Sigmoid colon (tissue), 7 donors: ENCODE results near the gene NELFB. TPM values are rescaled to one million over a fixed set of nuclear protein-coding genes. Genes with fewer than 3 reads are reported as not detected.
A peak's percentile ranks its signal among the peaks of the same experiment; 100 is the strongest.

Source experiments
- DNase-seq: peaks from one replicate; pipeline ENCODE4 v3.0.0-alpha.2; 2019
- H3K27ac ChIP-seq, 4 donors: fragments of 200-600 bp; sonication (generic); one replicate each; pipeline ENCODE4 v1.5.1; 2016 to 2019; ENCODE audit warnings: mild to moderate bottlenecking in 1 of 4
- H3K27me3 ChIP-seq, 3 donors: fragments of 200-600 bp; sonication (generic); one replicate each; pipeline ENCODE4 v1.5.1; 2019; ENCODE audit warnings: mild to moderate bottlenecking in 1 of 3
- H3K36me3 ChIP-seq, 4 donors: fragments of 200-600 bp; sonication (generic); one replicate each; pipeline ENCODE4 v1.5.1; 2016 to 2019
- H3K4me1 ChIP-seq, 4 donors: fragments of 200-600 bp; sonication (generic); one replicate each; pipeline ENCODE4 v1.5.1; 2017 to 2019
- H3K4me3 ChIP-seq, 4 donors: fragments of 200-600 bp; sonication (generic); one replicate each; pipeline ENCODE4 v1.5.1; 2017 to 2019; ENCODE audit warnings: mild to moderate bottlenecking in 2 of 4, moderate library complexity in 1 of 4
- H3K9me3 ChIP-seq, 4 donors: fragments of 200-600 bp in 3 of 4; sonication (generic) in 3 of 4; one replicate each; pipeline versions ENCODE4 v1.5.1 to v1.6.1; 2013 to 2019
- EP300 ChIP-seq, 4 donors: sonication (generic); formaldehyde crosslinking; IDR thresholded peaks; one replicate each; pipeline ENCODE4 v1.6.1; 2017; ENCODE audit warnings: antibody characterized with exemption in 4 of 4
- POLR2A ChIP-seq, 2 donors: fragments of 450-650 bp; IDR thresholded peaks; one replicate each; pipeline ENCODE4 v1.6.1; 2016; ENCODE audit warnings: antibody characterized with exemption in 2 of 2, mild to moderate bottlenecking in 2 of 2, moderate library complexity in 2 of 2
- POLR2AphosphoS5 ChIP-seq, 4 donors: sonication (generic); formaldehyde crosslinking; IDR thresholded peaks; one replicate each; pipeline ENCODE4 v1.6.1; 2017; ENCODE audit warnings: antibody characterized with exemption in 4 of 4
- WGBS, 2 donors: extraction: QIAGEN DNeasy Blood & Tissue Kit; methylation state at CpG; one replicate each; pipeline ENCODE4 v1.1.7; 2013; 5-methylcytosine and 5-hydroxymethylcytosine counted together
- intact Hi-C: fragments of 100-400 bp; cut with DNase I; formaldehyde crosslinking; loops from one replicate; pipeline ENCODE4 v1.15.1; 2023
- polyA plus RNA-seq, 3 donors: library from polyadenylated mRNA; stranded (reverse); fragments of 200-250 nt; gene quantifications; one replicate each; pipeline ENCODE4 v1.2.3, GENCODE V29; 2013
- total RNA-seq, 4 donors: library from RNA; depleted of rRNA; stranded (reverse); fragments of >200 nt; gene quantifications; one replicate each; pipeline ENCODE4 v1.1.0, GENCODE V29; 2016
- TF ChIP-seq, protein P1 (sequence below), 4 experiments: fragments of 450-650 bp in 3 of 4; fragments of 200-600 bp in 1 of 4; IDR thresholded peaks; one replicate each; pipeline ENCODE4 v1.5.1; 2016 to 2019; ENCODE audit warnings: antibody characterized with exemption in 4 of 4, mild to moderate bottlenecking in 3 of 4, moderate library complexity in 2 of 4
- donor health status: healthy with polysubstance abuse.
- donor health status: Bipolar disorder and iron deficiency.
- donor health status: healthy.

NELFB gene
- total RNA-seq: 10 to 100 TPM; 24.7 to 36.5 (median 33.2) TPM
- 10 to 100 TPM; 41.6 to 70.5 (median 45.0) TPM for polyA plus RNA-seq

DNA sequence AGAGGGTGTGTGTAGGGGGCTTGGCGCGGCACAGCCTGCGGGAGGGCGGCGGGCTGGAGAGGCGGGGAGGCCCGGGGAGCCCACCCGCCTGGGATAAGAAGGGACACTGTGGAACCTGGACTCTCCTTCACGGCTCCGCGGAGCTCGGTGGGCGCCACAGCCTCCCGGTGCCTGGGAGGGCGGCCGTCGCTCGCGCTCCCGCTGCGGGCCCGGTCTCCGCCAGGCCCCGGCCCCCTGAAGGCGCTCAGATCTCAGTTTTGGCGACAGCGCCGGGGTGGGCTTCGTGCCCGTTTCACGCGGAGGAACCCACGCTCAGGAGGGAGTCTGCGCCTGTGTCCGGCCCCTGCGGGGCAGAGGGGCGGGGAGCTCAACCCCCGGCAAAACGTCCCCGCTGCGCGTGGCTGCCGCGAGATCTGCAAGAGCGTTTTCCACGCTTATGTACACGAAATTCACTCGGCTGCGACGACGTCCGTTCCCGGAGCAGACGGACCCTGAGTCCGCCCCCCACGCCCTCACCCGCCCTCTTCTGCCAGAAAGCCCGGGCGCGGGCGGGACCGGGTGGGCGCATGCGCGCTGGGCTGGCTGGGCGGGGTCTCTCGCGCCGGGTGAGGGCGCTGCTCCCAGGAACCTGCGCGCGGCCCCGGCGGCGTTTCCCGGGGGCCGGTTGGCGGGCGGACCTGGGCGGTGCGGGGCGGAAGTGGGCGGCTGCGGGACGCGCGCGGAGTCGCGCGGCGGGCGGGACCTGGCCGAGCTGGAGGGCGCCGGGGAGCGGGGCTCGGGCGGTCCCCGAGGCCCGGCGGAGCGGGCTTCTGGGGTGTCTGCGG is at the start of gene NELFB:
NELFB (plus strand) TSS at position 704 of the 824 bp plus-strand sequence.
- Histone ChIP-seq H3K9me3 (no peaks in the 10 kb centered on the region), H3K36me3 (peaks cover 0 to 31% (median 12%) of the 10 kb centered on the region in 4 donors), H3K4me1 (peaks cover 0 to 27% (median 26%) of the 10 kb centered on the region in 4 donors), H3K27me3 (peaks cover 0 to 10% (median 6%) of the 10 kb centered on the region in 3 donors), H3K27ac (peak within 1 kb of the TSS; percentile 83 to 88 (median 86)), H3K4me3 (peak within 1 kb of the TSS; percentile 81 to 95 (median 84))
- intact Hi-C loops: loop anchor here (2.0 to 5.0 kb wide), 2 partner anchors 14 to 48 kb away; partner anchors contain the start of genes NDOR1, TMEM203 and TUBB4B
- WGBS, 2 donors: 1 to 2% methylated on average over 105 of the region's 105 CpGs
- DNase-seq: peak; percentile 95
- TF ChIP-seq POLR2A (IDR thresholded peaks at IDR 0.05) (peak in 1 of 2 donors; percentile 48), EP300 (IDR thresholded peaks at IDR 0.05) (no peak), POLR2AphosphoS5 (IDR thresholded peaks at IDR 0.05) (peak; percentile 68 to 83 (median 77))
- TF ChIP-seq, protein P1, sequence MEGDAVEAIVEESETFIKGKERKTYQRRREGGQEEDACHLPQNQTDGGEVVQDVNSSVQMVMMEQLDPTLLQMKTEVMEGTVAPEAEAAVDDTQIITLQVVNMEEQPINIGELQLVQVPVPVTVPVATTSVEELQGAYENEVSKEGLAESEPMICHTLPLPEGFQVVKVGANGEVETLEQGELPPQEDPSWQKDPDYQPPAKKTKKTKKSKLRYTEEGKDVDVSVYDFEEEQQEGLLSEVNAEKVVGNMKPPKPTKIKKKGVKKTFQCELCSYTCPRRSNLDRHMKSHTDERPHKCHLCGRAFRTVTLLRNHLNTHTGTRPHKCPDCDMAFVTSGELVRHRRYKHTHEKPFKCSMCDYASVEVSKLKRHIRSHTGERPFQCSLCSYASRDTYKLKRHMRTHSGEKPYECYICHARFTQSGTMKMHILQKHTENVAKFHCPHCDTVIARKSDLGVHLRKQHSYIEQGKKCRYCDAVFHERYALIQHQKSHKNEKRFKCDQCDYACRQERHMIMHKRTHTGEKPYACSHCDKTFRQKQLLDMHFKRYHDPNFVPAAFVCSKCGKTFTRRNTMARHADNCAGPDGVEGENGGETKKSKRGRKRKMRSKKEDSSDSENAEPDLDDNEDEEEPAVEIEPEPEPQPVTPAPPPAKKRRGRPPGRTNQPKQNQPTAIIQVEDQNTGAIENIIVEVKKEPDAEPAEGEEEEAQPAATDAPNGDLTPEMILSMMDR (IDR thresholded peaks at IDR 0.05): no peak

- peak overlapping the region in 2 of 4 donors; percentile 93 to 99 for H3K4me3 ChIP-seq
- WGBS, 2 donors: 65 to 85% methylated on average over 7 of the region's 7 CpGs
- peaks cover 0 to 50% (median 48%) of the 10 kb centered on the region in 4 donors for H3K4me1 ChIP-seq
- H3K9me3 ChIP-seq: no peaks in the 10 kb centered on the region
- intact Hi-C loops: loop anchor here (5.0 kb wide), 1 partner anchor 46 kb away; the partner anchor contains the start of gene STPG3
- no peaks in the 10 kb centered on the region for H3K27me3 ChIP-seq
- no peak for DNase-seq
- H3K36me3 ChIP-seq: peaks cover 0 to 8% (median 0%) of the 10 kb centered on the region in 4 donors
- no peak for TF ChIP-seq POLR2AphosphoS5 (IDR thresholded peaks at IDR 0.05)
- TF ChIP-seq EP300 (IDR thresholded peaks at IDR 0.05): no peak
- TF ChIP-seq, protein P1 (IDR thresholded peaks at IDR 0.05): no peak
- no peak for TF ChIP-seq POLR2A (IDR thresholded peaks at IDR 0.05)
- H3K27ac ChIP-seq: no peak overlapping the region
Measured at GRCh38 chr9:137206602-137207001, 48.5 kb upstream of the NELFB start.

DNA sequence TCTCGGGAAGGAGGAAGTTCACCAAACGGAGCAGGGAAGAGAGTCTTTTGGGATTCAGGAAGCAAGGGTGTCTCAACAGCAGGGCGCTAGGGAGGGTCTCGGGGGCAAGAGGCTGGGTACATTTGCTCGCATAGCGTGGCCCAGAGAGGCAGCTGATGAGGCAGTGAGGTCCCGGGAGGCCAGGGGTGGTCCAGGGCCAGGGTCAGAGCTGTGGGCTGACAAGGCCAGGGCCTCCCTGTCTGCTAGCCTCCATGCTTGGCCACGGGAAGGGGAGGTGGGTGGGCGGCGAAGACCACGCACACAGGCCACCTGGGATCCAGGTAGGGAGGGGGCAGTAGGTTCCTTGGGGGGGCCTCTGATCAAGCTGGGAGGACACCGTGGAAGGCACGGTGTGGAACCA is 43.6 kb upstream of the NELFB start:
- no peak for TF ChIP-seq POLR2AphosphoS5 (IDR thresholded peaks at IDR 0.05)
- no peak for TF ChIP-seq EP300 (IDR thresholded peaks at IDR 0.05)
- TF ChIP-seq, protein P1 (IDR thresholded peaks at IDR 0.05): no peak
- peaks cover 0 to 23% (median 0%) of the 10 kb centered on the region in 4 donors for H3K36me3 ChIP-seq

DNA sequence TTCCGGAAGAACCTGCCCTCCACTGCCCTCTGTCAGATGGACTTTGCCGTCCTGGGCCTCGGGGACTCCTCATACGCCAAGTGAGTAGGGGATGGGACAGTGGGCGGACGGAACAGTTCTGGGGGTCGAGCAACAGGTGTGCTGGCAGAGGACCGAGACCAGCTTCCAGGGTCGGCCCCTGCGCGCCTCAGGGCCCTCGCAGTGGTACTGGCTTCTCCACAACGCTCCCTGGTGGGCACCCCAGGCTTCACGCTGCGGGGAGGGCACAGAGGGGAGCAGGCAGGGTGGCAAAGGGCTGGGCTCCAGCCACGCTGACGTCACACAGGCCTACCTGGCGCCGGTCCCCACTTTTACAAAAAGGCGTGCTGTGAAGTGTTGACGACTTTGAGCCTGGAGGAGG is 42.6 kb upstream of the NELFB start:
- H3K27ac ChIP-seq: no peak overlapping the region

More for the DNA sequence above, 43.6 kb upstream of the NELFB start:
- peaks cover 0 to 7% (median 7%) of the 10 kb centered on the region in 4 donors for H3K4me1 ChIP-seq
- WGBS, 2 donors: 86 to 91% methylated on average over 13 of the region's 13 CpGs
- no peaks in the 10 kb centered on the region for H3K9me3 ChIP-seq
- H3K4me3 ChIP-seq: no peak overlapping the region
- no peaks in the 10 kb centered on the region for H3K27me3 ChIP-seq
- no peak for DNase-seq
- intact Hi-C loops: no loop called here
- no peak overlapping the region for H3K27ac ChIP-seq

More for the DNA sequence above, 42.6 kb upstream of the NELFB start:
- no peaks in the 10 kb centered on the region for H3K9me3 ChIP-seq
- H3K27me3 ChIP-seq: no peaks in the 10 kb centered on the region
- 81 to 89% methylated on average over 21 of the region's 21 CpGs for WGBS, 2 donors
- H3K4me3 ChIP-seq: no peak overlapping the region
- intact Hi-C loops: no loop called here
- DNase-seq: no peak
- H3K36me3 ChIP-seq: peaks cover 0 to 22% (median 0%) of the 10 kb centered on the region in 4 donors
- TF ChIP-seq EP300 (IDR thresholded peaks at IDR 0.05) (no peak), POLR2AphosphoS5 (IDR thresholded peaks at IDR 0.05) (no peak), POLR2A (IDR thresholded peaks at IDR 0.05) (no peak)
- TF ChIP-seq, protein P1 (IDR thresholded peaks at IDR 0.05): no peak
- H3K4me1 ChIP-seq: peaks cover 0 to 5% (median 0%) of the 10 kb centered on the region in 4 donors
